CD4-positive, alpha-beta T cell treated with Interferon gamma for 1 hour (primary cell): ENCODE data around the gene IFI27L1.

Source experiments
- DNase-seq: peaks from one replicate; pipeline ENCODE4 v3.0.0-alpha.2; 2020

Gene IFI27L1

GRCh38 chr14:94081386-94081820 is 293 bp downstream of the IFI27L1 start:
- no peak for DNase-seq

GRCh38 chr14:94087891-94088290 is 6.8 kb downstream of the IFI27L1 start:
- DNase-seq, result no peak

- no peak for DNase-seq
Observed at GRCh38 chr14:94088516-94088915, 7.4 kb downstream of the IFI27L1 start.

- DNase-seq, result no peak
Observed at GRCh38 chr14:94089479-94089878, 8.4 kb downstream of the IFI27L1 start.

GRCh38 chr14:94093418-94093817 is 12.3 kb downstream of the IFI27L1 start:
- DNase-seq, result no peak

GRCh38 chr14:94097091-94097490 is 16.0 kb downstream of the IFI27L1 start:
- DNase-seq, result no peak

- no peak for DNase-seq
Observed at GRCh38 chr14:94098326-94098992, 17.3 kb downstream of the IFI27L1 start.

GRCh38 chr14:94099006-94099405 is 17.9 kb downstream of the IFI27L1 start:
- no peak for DNase-seq

- DNase-seq, result no peak
Observed at GRCh38 chr14:94100847-94101246, 19.7 kb downstream of the IFI27L1 start.

GRCh38 chr14:94101748-94102147 is 20.6 kb downstream of the IFI27L1 start:
- DNase-seq, result no peak

GRCh38 chr14:94102768-94103482 is 21.8 kb downstream of the IFI27L1 start:
- DNase-seq, result no peak

GRCh38 chr14:94103554-94104150 is 22.5 kb downstream of the IFI27L1 start:
- DNase-seq, result no peak

- DNase-seq, result no peak
Observed at GRCh38 chr14:94104731-94105130, 23.6 kb downstream of the IFI27L1 start.

- DNase-seq, result no peak
Observed at GRCh38 chr14:94109915-94110250, 28.8 kb downstream of the IFI27L1 start.

GRCh38 chr14:94110552-94111181 is 29.6 kb downstream of the IFI27L1 start, which contains the start of gene IFI27:
Gene IFI27, plus strand, starts transcription at chr14:94110736.
- DNase-seq, result no peak

- no peak for DNase-seq
Observed at GRCh38 chr14:94111276-94112095, 30.4 kb downstream of the IFI27L1 start.

- no peak for DNase-seq
Observed at GRCh38 chr14:94112513-94113063, 31.5 kb downstream of the IFI27L1 start.

GRCh38 chr14:94113073-94113472 is 32.0 kb downstream of the IFI27L1 start:
- DNase-seq, result no peak

GRCh38 chr14:94113490-94113889 is 32.4 kb downstream of the IFI27L1 start:
- DNase-seq, result no peak

GRCh38 chr14:94113908-94114588 is 32.9 kb downstream of the IFI27L1 start:
- no peak for DNase-seq

- DNase-seq, result no peak
Observed at GRCh38 chr14:94114589-94115057, 33.5 kb downstream of the IFI27L1 start.
